KG1 (cell line): ENCODE results near the gene PSMB5.

Experiments
- DNase-seq: peaks from one replicate; lab custom pipeline; 2025; lab: John Stamatoyannopoulos, UW

The PSMB5 gene

DNA sequence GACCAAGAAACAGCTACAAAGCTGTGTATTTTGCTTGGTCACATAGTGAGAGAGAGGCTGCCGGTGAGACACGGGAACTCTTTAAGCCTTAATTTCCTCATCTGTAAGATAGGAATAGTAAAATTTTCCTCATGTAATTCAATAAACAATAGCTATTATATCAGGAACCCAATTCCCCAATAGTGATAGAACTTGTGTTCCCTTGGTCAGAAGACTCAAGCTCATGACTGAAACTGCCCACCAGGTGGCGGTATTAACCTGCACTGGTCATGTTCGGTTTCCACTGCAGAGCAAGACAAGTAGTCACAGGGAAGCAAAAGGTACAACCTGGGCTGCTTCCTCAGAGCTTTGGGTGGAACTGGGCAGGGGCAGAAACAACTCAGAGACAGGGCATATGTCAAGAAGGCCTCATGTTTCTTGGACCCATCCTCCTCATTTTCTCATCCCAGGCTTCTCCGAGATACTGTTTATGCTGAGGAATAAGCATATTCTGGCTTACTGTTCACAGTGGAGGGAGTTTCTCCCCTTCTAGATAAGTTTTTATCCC lies 48.1 kb downstream of the PSMB5 start:
- peak; percentile 54 for DNase-seq

DNA sequence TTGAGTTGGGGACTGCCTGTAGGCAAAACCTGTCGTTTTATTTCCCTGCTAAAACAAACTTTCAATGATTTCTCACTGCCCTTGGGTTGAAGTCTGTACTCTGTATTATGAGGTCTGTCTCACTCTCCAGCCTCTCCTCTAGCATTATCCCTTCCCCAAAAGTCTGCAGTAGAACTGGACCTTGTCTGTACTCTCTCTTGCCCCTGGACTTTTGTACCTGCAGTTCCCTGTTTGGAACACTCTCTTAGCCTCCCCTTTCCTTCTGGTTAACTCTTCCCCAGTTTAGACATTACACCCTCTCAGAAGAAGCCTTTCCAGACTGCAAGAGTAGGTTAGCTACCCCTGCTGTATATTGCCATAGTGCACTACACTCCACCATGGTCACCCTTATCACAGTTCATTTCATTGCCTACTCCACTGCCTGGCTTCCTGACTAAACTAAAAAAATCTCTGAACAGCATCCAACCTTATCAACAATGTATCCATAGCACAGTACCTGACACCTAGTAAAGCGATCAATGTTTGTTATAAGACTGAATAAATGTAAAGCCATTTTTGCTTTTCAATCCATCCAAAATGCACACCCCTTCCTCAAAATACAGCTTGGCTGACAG lies 48.7 kb downstream of the PSMB5 start:
- no peak for DNase-seq

DNA sequence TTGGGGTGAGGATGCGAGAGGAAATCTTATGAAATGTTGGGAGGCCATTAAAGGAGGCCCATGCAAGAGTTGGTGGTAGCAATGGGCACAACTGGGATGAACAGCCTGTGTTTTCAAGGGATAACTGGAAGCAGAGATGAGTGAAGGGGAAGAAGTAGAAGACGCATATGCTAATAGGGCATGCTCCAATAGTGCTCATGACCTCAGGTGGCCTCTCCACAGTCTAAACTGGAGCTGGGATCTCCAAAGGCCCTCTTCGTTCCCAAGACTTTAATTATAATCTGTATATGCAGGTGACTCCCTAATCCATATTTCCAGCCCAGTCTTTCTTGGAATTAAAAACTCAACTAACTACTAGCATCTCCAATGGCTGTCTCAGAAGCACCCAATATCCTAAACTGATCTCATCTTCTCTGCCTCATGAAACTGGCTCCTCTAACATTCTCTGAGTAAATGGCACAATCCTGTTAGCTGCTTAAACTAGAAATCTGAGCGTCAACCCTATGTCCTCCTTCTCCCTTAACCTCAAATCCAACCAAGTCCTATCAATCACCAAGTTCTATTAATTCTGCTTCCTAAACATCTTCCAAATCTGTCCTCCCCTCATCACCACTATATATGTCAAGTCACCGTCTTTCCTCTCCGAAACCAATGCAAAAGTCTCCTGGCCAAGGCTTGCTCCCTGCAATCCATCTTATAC lies 49.6 kb downstream of the PSMB5 start:
- no peak for DNase-seq

DNA sequence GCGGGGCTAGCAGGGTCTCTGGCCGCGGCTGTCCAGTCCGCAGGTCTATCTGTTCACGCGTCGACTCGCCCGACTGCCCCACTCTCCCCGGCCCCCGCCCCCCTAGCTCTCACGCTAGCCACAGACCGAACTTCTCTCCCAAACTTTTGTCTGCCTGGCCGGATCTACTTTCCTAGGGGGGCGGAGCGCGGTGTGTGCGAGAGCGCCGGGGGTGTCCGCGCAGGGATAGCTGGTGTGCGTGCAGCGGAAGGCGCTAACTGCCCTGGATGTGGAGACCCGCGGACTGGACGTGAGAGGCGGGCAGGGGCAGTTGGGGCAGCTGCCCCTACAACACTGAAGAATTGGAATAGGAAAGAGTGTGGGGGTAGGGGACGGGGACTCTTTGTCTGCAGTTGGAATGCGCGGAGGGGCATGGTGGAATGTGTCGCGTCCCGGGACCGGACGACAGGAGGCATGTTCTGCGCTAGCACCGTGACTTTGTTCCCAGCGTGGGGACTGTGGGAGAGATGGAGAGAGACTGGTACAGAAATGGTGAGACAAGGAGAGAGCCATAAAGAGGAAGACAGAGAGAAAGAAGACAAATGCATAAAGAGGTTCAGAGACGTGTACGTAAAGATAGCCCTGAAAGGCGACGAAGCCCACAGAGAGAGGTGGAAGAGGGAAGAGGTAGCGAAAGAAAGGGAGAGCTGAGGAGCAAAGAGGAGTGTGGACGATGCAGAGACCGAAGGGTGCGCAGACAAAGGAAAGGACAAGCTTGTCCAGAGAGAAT lies 52.0 kb downstream of the PSMB5 start, which contains the start of gene AJUBA:
Gene AJUBA, minus strand, starts transcription at position 75 of the 769 bp plus-strand sequence. CDS start 285 bp downstream, outside the sequence.
- peak; percentile 79 for DNase-seq

DNA sequence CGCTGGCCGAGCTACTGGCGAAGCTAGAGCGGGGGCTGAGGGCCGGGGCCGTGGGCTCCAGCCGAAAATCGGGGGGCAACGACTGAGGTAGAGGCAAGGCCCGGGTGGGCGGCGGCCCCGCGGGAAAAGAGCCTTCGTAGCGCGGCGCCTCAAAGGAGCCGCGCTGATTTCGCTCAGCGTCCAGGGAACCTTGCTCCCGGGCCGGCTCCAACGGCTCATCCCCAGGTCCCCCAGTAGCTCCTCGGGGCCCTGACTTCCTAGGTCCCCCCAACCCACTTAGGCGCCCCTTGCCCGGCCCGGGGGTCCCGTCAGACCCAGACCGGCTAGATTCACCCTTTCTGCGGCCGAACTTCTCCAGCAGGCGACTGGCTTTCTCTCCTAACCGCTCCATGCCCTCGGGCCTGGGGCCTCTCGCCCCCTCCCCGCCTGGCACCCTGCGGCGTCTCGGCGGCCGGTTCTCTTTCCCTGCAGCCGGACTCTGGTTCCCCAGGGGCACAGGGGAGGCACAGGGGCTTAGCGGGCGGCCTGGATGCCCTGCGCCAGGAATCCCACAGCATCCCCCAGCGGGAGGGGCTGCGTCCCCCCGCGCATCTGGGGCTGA lies 52.7 kb downstream of the PSMB5 start:
- DNase-seq: no peak

DNA sequence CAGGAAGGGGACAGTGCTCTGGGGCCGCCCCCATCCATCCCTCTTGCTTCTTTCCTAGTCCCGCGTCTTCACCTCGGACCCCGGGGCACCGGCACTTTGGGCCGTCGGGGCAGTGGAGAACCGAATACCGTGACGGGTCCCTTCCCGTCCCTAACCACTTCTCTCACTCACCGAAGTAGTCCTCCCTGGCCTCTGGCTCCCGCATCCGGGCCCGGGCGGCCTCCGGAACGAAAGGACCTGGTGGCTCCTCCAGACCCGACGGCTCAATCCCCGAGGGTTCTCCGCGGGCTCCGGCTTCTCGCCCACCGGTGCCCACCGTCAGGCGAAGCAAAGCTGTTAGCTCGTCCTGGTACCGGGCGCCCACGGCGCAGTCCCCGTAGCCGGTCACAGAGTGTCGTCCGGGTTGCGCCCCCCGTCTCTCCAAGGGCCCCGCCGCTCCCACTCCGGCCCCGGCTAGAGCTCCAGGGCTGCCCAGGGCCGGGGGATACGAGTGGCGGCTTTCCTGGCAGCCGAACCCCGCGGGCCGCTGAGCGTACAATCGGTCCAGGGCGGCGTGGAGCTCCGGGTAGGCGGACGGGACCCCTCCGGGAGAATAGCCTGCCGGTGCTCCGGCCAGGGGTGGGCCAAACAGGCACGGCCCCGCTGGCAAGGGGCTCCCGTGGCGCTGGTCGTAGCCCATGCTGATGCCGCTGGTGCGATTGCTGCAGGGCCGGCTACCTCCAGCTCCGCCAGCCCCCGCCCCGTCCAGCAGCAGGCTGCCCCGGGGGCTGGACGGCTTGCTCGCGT lies 53.4 kb downstream of the PSMB5 start:
- no peak for DNase-seq

DNA sequence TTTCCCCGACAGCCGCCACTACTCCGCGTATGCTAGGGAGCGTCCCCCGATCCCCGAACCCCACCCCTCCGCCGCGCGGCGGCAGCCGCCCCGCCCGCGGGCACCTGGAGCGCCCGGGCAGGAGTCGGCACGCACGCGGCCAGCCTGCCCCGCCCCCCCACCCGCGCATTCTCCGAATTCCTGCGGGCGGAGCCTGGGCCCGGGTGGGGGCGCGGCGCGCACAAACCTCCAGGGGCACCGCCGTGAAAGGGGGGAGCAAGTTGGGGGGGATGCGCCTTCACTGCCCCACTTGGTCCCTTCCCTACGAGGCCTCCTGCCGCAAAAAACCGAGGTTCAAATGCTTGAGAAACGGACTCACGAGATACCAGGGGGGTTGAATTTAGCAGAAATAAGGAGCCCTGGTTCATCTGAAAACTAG lies 54.0 kb downstream of the PSMB5 start:
- no peak for DNase-seq

DNA sequence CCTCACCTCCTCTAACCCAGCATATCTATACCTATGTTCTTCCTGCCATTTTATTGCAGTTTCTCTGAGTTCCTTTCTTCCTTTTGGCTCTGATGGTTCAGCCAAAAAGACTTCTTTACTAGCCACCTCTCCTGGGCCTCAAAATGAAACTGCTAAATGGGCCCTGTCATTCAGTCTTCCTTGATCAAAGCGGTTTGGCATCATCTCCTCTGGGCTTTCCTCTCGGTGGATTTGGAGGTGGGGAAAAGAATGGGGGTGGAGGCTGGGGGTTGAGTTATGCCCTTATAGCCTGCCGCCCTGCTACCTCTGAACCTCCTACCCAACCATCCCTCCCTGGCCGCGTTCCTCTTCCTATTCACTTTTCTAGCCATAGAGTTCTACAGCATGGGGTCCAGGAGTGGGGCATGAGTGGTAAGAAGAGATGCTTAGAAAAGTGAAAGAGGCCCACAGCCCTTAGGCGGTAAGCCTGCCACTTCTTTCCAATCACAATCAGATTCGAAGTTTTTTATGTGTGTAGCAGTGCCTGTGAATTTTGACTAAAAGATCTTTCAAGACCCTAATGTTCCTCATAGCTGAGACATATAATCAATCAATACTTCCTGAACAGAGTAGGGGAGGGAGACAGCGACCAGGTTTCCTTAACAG lies 54.8 kb downstream of the PSMB5 start:
- DNase-seq: no peak

DNA sequence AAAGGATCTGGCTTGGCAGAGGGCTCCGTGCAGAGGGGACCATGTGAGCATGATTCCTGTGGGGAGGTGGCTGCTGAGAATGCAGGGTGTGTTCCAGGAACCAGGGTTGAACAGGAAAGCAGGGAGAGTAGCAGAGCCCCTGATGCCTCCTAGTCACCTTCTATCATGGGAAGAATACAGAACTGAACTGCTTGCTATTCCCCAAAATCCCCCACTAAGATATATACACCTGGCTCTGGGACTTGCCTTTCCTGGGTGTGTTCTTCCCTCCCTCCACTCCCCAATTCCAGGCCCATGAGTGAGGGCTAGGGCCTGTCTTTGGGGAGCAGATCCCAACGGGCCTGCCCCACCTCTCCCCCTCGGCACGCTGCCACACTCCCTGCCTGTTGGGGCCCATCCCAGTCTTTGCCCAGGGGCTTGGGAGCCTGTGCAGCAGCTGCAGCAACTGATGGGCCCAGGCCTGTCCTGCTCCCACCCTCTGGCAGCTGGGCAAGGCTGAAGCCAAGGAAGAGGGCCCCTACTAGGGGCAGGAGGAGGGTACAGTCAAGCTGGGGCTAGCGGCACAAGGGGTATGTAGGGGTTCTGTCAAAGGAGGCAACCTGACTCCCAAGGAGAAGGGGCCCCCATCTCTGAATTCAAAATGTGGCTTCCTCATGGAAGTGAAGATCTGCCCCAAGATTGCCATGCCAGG lies 55.6 kb downstream of the PSMB5 start:
- no peak for DNase-seq

DNA sequence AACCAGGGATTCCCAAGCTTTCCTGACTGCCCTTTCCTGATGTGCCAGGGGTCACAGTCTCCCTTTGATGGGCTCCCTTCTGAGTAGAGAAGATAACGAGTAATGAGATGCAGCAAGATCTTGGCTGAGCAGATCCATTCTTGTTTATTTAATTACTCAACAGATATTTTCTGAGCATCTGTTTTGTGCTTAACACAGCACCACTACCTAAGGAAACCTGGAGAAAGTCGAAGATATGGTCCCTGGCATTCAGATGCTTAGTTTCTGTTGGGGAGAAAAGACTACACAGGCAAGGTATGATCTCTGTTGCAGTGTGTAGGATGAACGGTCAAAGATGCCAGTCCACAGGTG lies 56.2 kb downstream of the PSMB5 start:
- no peak for DNase-seq

DNA sequence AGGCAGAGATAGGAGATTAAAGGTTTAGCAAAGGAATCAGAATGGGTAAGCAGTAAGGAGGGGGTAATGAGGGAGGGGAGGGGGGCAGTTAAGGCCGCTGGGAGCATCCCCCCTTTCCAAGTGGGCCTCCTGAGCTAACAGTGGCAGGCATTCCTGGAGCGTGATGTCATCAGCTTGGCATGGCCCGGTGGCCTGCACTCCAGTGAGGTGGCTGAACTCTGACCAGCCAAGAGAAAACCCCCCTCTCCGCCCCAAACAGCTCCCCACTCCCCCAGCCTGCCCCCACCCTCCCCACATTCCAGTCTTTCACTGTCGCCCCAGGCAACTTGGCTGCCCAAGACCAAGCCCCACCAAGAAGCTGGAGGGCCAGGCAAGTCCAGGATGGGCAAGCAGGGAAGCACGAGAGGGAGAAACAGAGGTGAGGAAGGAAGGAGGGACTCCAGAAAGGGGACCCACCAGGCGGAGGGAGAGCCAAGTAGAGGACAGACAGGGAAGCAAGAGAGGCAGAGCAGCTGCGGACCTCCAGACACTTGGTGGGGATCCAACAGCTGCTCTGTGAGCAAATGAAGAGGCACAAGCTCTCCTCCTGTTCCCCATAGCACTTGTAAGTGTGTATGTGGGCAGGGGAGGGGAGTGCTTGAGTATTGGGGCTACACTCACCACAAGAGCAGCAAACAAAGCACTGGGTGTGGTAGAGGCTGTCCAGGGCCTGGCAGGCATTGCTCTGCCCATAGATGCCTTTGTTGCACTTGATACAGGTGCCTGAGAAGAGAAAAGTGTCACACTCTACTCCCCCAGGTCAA lies 56.8 kb downstream of the PSMB5 start:
- no peak for DNase-seq

DNA sequence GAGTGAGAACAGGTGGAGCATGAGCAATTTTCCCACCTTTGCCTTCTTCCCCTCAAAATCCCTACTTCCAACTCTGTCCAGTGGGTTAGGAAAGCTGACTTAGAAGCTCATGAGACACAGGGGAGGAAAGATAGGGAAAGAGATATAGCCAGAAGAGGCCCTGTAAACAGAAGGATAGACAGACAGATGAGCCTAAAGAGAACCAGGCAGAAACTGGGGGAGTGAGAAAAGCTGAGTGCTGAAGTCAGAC lies 57.3 kb downstream of the PSMB5 start:
- DNase-seq: no peak

DNA sequence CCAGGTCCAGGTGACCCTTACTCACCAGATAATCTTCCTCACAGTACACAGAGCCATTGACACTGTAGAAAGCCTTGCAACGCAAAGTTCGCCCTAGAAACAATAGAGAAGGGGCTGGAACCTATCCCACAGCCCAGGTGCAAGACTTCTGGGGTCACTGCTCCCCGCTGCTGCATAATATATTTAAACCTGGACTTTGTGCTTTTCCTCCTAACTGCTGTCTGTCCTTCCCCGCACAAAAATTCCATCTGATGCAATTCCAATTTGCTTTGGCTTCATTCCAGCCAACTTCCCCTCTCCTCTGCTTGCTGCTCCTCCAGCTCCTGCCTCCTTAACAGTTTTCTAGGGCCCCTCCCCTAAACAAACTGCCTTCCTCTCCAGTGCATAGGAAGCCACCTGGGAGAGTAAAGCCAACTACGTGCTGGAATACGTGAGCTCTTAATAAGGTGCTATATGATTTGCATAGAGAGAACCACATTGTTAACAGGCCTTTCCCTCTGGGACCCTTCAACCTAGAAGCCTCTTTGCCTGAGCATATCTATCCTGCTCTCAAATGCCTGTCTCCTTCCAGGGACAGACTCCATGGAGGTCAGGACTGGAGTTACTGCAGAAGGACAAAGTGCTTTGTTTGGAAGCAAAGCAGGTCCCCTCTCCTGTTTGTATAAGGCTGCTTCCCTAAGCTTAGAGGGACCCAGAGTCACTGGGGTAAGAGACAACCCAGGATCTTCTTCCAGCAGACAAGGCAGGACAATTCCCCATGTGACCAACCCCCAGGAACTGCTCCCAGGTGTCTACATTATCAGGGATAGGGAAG lies 57.9 kb downstream of the PSMB5 start:
- DNase-seq: no peak
